T-helper 2 cell (primary cell): ENCODE results near the gene FSTL3.
"Not testable (repeated sequence)": the region's sequence is repeated elsewhere in the genome, so short reads cannot be mapped to it uniquely, and the experiment has no call there.

ENCODE experiments used
- DNase-seq, 5 experiments: peaks; one replicate each; pipeline versions ENCODE4 v3.0.0 to v3.0.0-alpha.2; 2012 to 2022
- total RNA-seq, 2 donors: gene quantifications; one replicate each; lab custom pipeline; 2026; lab: John Stamatoyannopoulos, UW

FSTL3 gene
- 0.62 to 1.4 reads per million in 2 donors for total RNA-seq

- DNase-seq = no peak
These were observed at the start of gene FSTL3 for GRCh38 chr19:676339-677105. TSS of gene FSTL3 (plus strand) at chr19:676392. CDS start at chr19:676424, 32 bp downstream.

- DNase-seq = not testable (repeated sequence)
These were observed 49.6 kb upstream of the FSTL3 start for GRCh38 chr19:626566-626965.

- DNase-seq = peak in 1 of 5 experiments; percentile 26
These were observed 48.0 kb upstream of the FSTL3 start for GRCh38 chr19:628168-628567.

GRCh38 chr19:629515-629914, 46.7 kb upstream of the FSTL3 start:
- not testable (repeated sequence) for DNase-seq

GRCh38 chr19:629961-630714, 46.1 kb upstream of the FSTL3 start:
- no peak for DNase-seq

- peak in 2 of 5 experiments; percentile 32 to 62 for DNase-seq
These were observed 43.6 kb upstream of the FSTL3 start for GRCh38 chr19:632579-633067.

GRCh38 chr19:633068-633785, 43.0 kb upstream of the FSTL3 start, which contains the start of gene POLRMT:
TSS of gene POLRMT (minus strand) at chr19:633537. CDS start at chr19:633512, 25 bp downstream.
- DNase-seq = peak; percentile 89 to 99 (median 94)

GRCh38 chr19:633786-634639, 42.2 kb upstream of the FSTL3 start:
- DNase-seq = peak in 1 of 5 experiments; percentile 31

GRCh38 chr19:634975-635652, 41.1 kb upstream of the FSTL3 start:
- no peak for DNase-seq

GRCh38 chr19:638906-639252, 37.3 kb upstream of the FSTL3 start:
- DNase-seq = no peak

- DNase-seq = peak; percentile 91 to 99 (median 95)
These were observed 36.7 kb upstream of the FSTL3 start, which contains the start of gene FGF22 for GRCh38 chr19:639253-640160. TSS of gene FGF22 (plus strand) at chr19:639879. CDS start at chr19:639926, 47 bp downstream.

- no peak for DNase-seq
These were observed 36.0 kb upstream of the FSTL3 start for GRCh38 chr19:640161-640558.

GRCh38 chr19:640606-641189, 35.5 kb upstream of the FSTL3 start:
- DNase-seq = no peak

- DNase-seq = no peak
These were observed 34.5 kb upstream of the FSTL3 start for GRCh38 chr19:641702-642101.

GRCh38 chr19:642767-643727, 33.1 kb upstream of the FSTL3 start:
- DNase-seq = no peak

- DNase-seq = no peak
These were observed 32.5 kb upstream of the FSTL3 start for GRCh38 chr19:643736-644135.

- no peak for DNase-seq
These were observed 31.8 kb upstream of the FSTL3 start for GRCh38 chr19:644363-644762.

GRCh38 chr19:644789-645188, 31.4 kb upstream of the FSTL3 start:
- DNase-seq = no peak
